T-helper 2 cell treated with Interferon-gamma antibody and Interleukin-4, amounts not matched to agents 5 μg/mL and 100 μg/mL, for 36 hours (primary cell): ENCODE results near the gene NEK9.

ENCODE experiments used
- DNase-seq: peaks from one replicate; pipeline ENCODE4 v3.0.0; 2021; ENCODE audit warnings: low spot score
- H3K27ac Mint-ChIP-seq: one replicate; pipeline ENCODE4 v1.8.0; 2021; ENCODE audit warnings: mild to moderate bottlenecking, mixed read lengths
- H3K27me3 Mint-ChIP-seq: one replicate; pipeline ENCODE4 v1.8.0; 2021; ENCODE audit warnings: low read depth, mixed read lengths
- H3K36me3 Mint-ChIP-seq: one replicate; pipeline ENCODE4 v1.8.0; 2021; ENCODE audit warnings: low read depth, mixed read lengths
- H3K4me1 Mint-ChIP-seq: one replicate; pipeline ENCODE4 v1.8.0; 2021; ENCODE audit warnings: low read depth, mixed read lengths
- H3K4me3 Mint-ChIP-seq: one replicate; pipeline ENCODE4 v1.8.0; 2022; ENCODE audit warnings: mild to moderate bottlenecking, moderate library complexity, mixed read lengths
- H3K9me3 Mint-ChIP-seq: one replicate; pipeline ENCODE4 v1.8.0; 2021; ENCODE audit warnings: mixed read lengths

NEK9 gene

GRCh38 chr14:75113932-75114539 lies 12.8 kb downstream of the NEK9 start:
- no peak for DNase-seq
- Mint-ChIP-seq H3K27me3 (no peaks in the 10 kb centered on the region), H3K27ac (peak overlapping the region; percentile 11), H3K4me1 (peaks cover 13% of the 10 kb centered on the region), H3K4me3 (no peak overlapping the region), H3K9me3 (no peaks in the 10 kb centered on the region), H3K36me3 (peaks cover 55% of the 10 kb centered on the region)

GRCh38 chr14:75109877-75110276 lies 17.0 kb downstream of the NEK9 start:
- no peak overlapping the region for H3K27ac Mint-ChIP-seq
- no peaks in the 10 kb centered on the region for H3K9me3 Mint-ChIP-seq
- DNase-seq: no peak
- H3K27me3 Mint-ChIP-seq: no peaks in the 10 kb centered on the region
- H3K4me3 Mint-ChIP-seq: no peak overlapping the region
- peaks cover 13% of the 10 kb centered on the region for H3K4me1 Mint-ChIP-seq
- peaks cover 61% of the 10 kb centered on the region for H3K36me3 Mint-ChIP-seq

GRCh38 chr14:75107186-75107585 lies 19.7 kb downstream of the NEK9 start:
- no peak overlapping the region for H3K4me3 Mint-ChIP-seq
- H3K4me1 Mint-ChIP-seq: no peaks in the 10 kb centered on the region
- H3K9me3 Mint-ChIP-seq: no peaks in the 10 kb centered on the region
- no peak for DNase-seq
- H3K27ac Mint-ChIP-seq: no peak overlapping the region
- no peaks in the 10 kb centered on the region for H3K27me3 Mint-ChIP-seq
- peaks cover 55% of the 10 kb centered on the region for H3K36me3 Mint-ChIP-seq

- no peak overlapping the region for H3K27ac Mint-ChIP-seq
- no peaks in the 10 kb centered on the region for H3K27me3 Mint-ChIP-seq
- DNase-seq: no peak
- H3K9me3 Mint-ChIP-seq: no peaks in the 10 kb centered on the region
- no peak overlapping the region for H3K4me3 Mint-ChIP-seq
- peaks cover 45% of the 10 kb centered on the region for H3K36me3 Mint-ChIP-seq
- no peaks in the 10 kb centered on the region for H3K4me1 Mint-ChIP-seq
These were observed 25.4 kb downstream of the NEK9 start for GRCh38 chr14:75101491-75101890.

- Mint-ChIP-seq H3K36me3 (peaks cover 38% of the 10 kb centered on the region), H3K27me3 (no peaks in the 10 kb centered on the region), H3K27ac (no peak overlapping the region), H3K9me3 (no peaks in the 10 kb centered on the region), H3K4me1 (no peaks in the 10 kb centered on the region), H3K4me3 (no peak overlapping the region)
- DNase-seq: no peak
These were observed 28.2 kb downstream of the NEK9 start for GRCh38 chr14:75098682-75099081.

GRCh38 chr14:75098212-75098611 lies 28.6 kb downstream of the NEK9 start:
- Mint-ChIP-seq H3K9me3 (no peaks in the 10 kb centered on the region), H3K36me3 (peaks cover 39% of the 10 kb centered on the region), H3K4me1 (no peaks in the 10 kb centered on the region), H3K4me3 (no peak overlapping the region), H3K27ac (no peak overlapping the region), H3K27me3 (no peaks in the 10 kb centered on the region)
- DNase-seq: no peak

- no peak overlapping the region for H3K4me3 Mint-ChIP-seq
- H3K36me3 Mint-ChIP-seq: peaks cover 37% of the 10 kb centered on the region
- DNase-seq: no peak
- H3K4me1 Mint-ChIP-seq: no peaks in the 10 kb centered on the region
- no peaks in the 10 kb centered on the region for H3K9me3 Mint-ChIP-seq
- no peak overlapping the region for H3K27ac Mint-ChIP-seq
- H3K27me3 Mint-ChIP-seq: no peaks in the 10 kb centered on the region
These were observed 29.9 kb downstream of the NEK9 start for GRCh38 chr14:75096959-75097358.

- Mint-ChIP-seq H3K27ac (no peak overlapping the region), H3K9me3 (no peaks in the 10 kb centered on the region), H3K36me3 (peaks cover 40% of the 10 kb centered on the region), H3K4me1 (no peaks in the 10 kb centered on the region), H3K4me3 (no peak overlapping the region), H3K27me3 (no peaks in the 10 kb centered on the region)
- DNase-seq: no peak
These were observed 31.2 kb downstream of the NEK9 start for GRCh38 chr14:75095690-75096089.

GRCh38 chr14:75094896-75095295 lies 32.0 kb downstream of the NEK9 start:
- Mint-ChIP-seq H3K4me3 (no peak overlapping the region), H3K27ac (no peak overlapping the region), H3K27me3 (no peaks in the 10 kb centered on the region), H3K4me1 (no peaks in the 10 kb centered on the region), H3K36me3 (peaks cover 42% of the 10 kb centered on the region), H3K9me3 (no peaks in the 10 kb centered on the region)
- no peak for DNase-seq

GRCh38 chr14:75092698-75093097 lies 34.1 kb downstream of the NEK9 start:
- no peak for DNase-seq
- no peaks in the 10 kb centered on the region for H3K4me1 Mint-ChIP-seq
- H3K9me3 Mint-ChIP-seq: no peaks in the 10 kb centered on the region
- no peaks in the 10 kb centered on the region for H3K27me3 Mint-ChIP-seq
- H3K27ac Mint-ChIP-seq: no peak overlapping the region
- no peak overlapping the region for H3K4me3 Mint-ChIP-seq
- peaks cover 32% of the 10 kb centered on the region for H3K36me3 Mint-ChIP-seq

- Mint-ChIP-seq H3K4me3 (no peak overlapping the region), H3K36me3 (peaks cover 36% of the 10 kb centered on the region), H3K27ac (no peak overlapping the region), H3K9me3 (no peaks in the 10 kb centered on the region), H3K27me3 (no peaks in the 10 kb centered on the region), H3K4me1 (no peaks in the 10 kb centered on the region)
- no peak for DNase-seq
These were observed 35.6 kb downstream of the NEK9 start for GRCh38 chr14:75091251-75091650.

- H3K4me3 Mint-ChIP-seq: no peak overlapping the region
- H3K36me3 Mint-ChIP-seq: peaks cover 39% of the 10 kb centered on the region
- H3K4me1 Mint-ChIP-seq: no peaks in the 10 kb centered on the region
- H3K27me3 Mint-ChIP-seq: no peaks in the 10 kb centered on the region
- H3K27ac Mint-ChIP-seq: no peak overlapping the region
- no peaks in the 10 kb centered on the region for H3K9me3 Mint-ChIP-seq
- DNase-seq: no peak
These were observed 36.5 kb downstream of the NEK9 start for GRCh38 chr14:75090353-75090752.

- H3K36me3 Mint-ChIP-seq: peaks cover 44% of the 10 kb centered on the region
- no peaks in the 10 kb centered on the region for H3K4me1 Mint-ChIP-seq
- no peak overlapping the region for H3K27ac Mint-ChIP-seq
These were observed 38.1 kb downstream of the NEK9 start for GRCh38 chr14:75088566-75089373.

GRCh38 chr14:75088153-75088552 lies 38.7 kb downstream of the NEK9 start:
- DNase-seq: no peak
- Mint-ChIP-seq H3K27ac (no peak overlapping the region), H3K9me3 (no peaks in the 10 kb centered on the region), H3K4me3 (no peak overlapping the region), H3K4me1 (no peaks in the 10 kb centered on the region), H3K36me3 (peaks cover 47% of the 10 kb centered on the region), H3K27me3 (no peaks in the 10 kb centered on the region)

More at GRCh38 chr14:75088566-75089373, 38.1 kb downstream of the NEK9 start:
- H3K4me3 Mint-ChIP-seq: no peak overlapping the region
- H3K9me3 Mint-ChIP-seq: no peaks in the 10 kb centered on the region
- DNase-seq: no peak
- no peaks in the 10 kb centered on the region for H3K27me3 Mint-ChIP-seq
